Measurements from ENCODE around the gene PACRG.

The PACRG gene

DNA sequence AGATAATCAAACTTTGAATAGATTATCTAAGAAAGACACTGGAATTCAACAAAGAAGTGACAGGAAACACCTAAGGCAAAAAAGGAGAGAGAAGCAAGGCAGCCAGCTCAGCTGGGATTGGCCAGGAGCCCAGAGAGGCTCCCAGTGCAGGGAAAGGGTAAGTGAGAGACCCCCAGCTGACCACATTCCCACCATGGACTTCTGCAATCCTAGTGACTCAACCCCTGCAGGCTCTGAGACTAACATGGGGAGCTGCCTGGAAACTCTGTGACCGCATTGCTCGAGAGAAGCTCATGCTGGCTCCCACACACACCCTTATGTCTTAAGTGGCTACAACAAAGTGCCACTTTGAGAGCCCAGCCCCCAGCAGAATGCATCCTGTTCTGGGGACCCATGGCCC is 215.1 kb downstream of the PACRG start:
- peak; percentile 78 for DNase-seq
- H2BK5ac ChIP-seq (ENCODE audit: low read depth, low read length, poor library complexity, severe bottlenecking) = no peak overlapping the region
- no peak overlapping the region for H2BK15ac ChIP-seq (ENCODE audit: low read depth, poor library complexity, severe bottlenecking)
- no peak overlapping the region for H3K4me2 ChIP-seq (ENCODE audit: low read length, poor library complexity, severe bottlenecking)
- 91% methylated on average over 2 of the region's 2 CpGs for WGBS
- no peak overlapping the region for H2AFZ ChIP-seq (ENCODE audit: low read depth, low read length)
- H3K9me3 ChIP-seq (ENCODE audit: control insufficient read depth, low read length) = peaks cover 29% of the 10 kb centered on the region
- no peak overlapping the region for H3K23ac ChIP-seq (ENCODE audit: low read length in 2 of 2)
- no peak overlapping the region for H3K14ac ChIP-seq (ENCODE audit: low read length in 2 of 2)
- no peaks in the 10 kb centered on the region for H3K79me1 ChIP-seq (replicated peaks; ENCODE audit: low read length, poor library complexity, severe bottlenecking)
- no peaks in the 10 kb centered on the region for H3K36me3 ChIP-seq (ENCODE audit: control insufficient read depth in 1 of 2, insufficient read depth in 2 of 2, low read depth in 1 of 2, low read length in 2 of 2)
- no peak overlapping the region for H4K8ac ChIP-seq (ENCODE audit: low read length)
- no peak overlapping the region for H4K91ac ChIP-seq (ENCODE audit: low read length)
- H3K4me3 ChIP-seq (ENCODE audit: insufficient read depth in 1 of 2, low read depth in 1 of 2, low read length in 2 of 2) = no peak overlapping the region
- no peak overlapping the region for H2BK120ac ChIP-seq (ENCODE audit: low read depth, low read length)
- H3K4me1 ChIP-seq (ENCODE audit: control insufficient read depth, insufficient read depth, low read depth, low read length) = peaks cover 6% of the 10 kb centered on the region
- H3K27me3 ChIP-seq (ENCODE audit: control insufficient read depth in 1 of 2, insufficient read depth in 1 of 2, low read length in 2 of 2) = no peaks in the 10 kb centered on the region
- no peak overlapping the region for H2BK12ac ChIP-seq (ENCODE audit: low read length in 2 of 2)
- no peak overlapping the region for H2AK5ac ChIP-seq (ENCODE audit: low read length, severe bottlenecking)
- no peak overlapping the region for H3K4ac ChIP-seq (ENCODE audit: low read depth in 1 of 2, low read length in 2 of 2)
- H3K27ac ChIP-seq (ENCODE audit: low read length, poor library complexity, severe bottlenecking) = no peak overlapping the region
- no peak overlapping the region for H3K18ac ChIP-seq (ENCODE audit: low read depth in 1 of 2, low read length in 2 of 2)
- no peak overlapping the region for H3K9ac ChIP-seq (ENCODE audit: low read length)

DNA sequence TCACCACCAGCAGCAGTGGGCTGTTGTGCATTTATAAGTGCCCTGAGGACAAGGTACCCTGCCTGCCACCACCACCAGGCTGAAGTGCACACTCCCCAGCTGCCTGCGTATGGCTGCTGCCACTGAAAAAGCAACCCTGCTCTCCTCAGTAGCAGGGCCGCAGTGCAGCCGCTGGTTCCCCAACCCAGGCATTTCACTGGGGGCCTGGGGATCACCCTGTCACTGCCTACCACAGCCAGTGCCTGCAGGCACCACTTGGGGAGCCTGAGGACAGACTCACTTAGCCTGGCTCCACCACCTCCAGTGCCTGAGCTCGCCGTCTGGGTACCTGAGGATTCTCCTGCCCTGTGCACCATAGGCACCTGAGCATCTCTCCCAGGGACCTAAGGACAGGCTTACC is 215.6 kb downstream of the PACRG start:
- H4K8ac ChIP-seq (ENCODE audit: low read length) = no peak overlapping the region
- 74% methylated on average over 5 of the region's 5 CpGs for whole genome bisulfite sequencing
- H3K4ac ChIP-seq (ENCODE audit: low read depth in 1 of 2, low read length in 2 of 2) = no peak overlapping the region
- H2BK15ac ChIP-seq (ENCODE audit: low read depth, poor library complexity, severe bottlenecking) = no peak overlapping the region
- no peaks in the 10 kb centered on the region for H3K27me3 ChIP-seq (ENCODE audit: control insufficient read depth in 1 of 2, insufficient read depth in 1 of 2, low read length in 2 of 2)
- H2BK120ac ChIP-seq (ENCODE audit: low read depth, low read length) = no peak overlapping the region
- no peaks in the 10 kb centered on the region for H3K79me1 ChIP-seq (replicated peaks; ENCODE audit: low read length, poor library complexity, severe bottlenecking)
- H3K4me3 ChIP-seq (ENCODE audit: insufficient read depth in 1 of 2, low read depth in 1 of 2, low read length in 2 of 2) = no peak overlapping the region
- H3K36me3 ChIP-seq (ENCODE audit: control insufficient read depth in 1 of 2, insufficient read depth in 2 of 2, low read depth in 1 of 2, low read length in 2 of 2) = no peaks in the 10 kb centered on the region
- no peak overlapping the region for H3K9ac ChIP-seq (ENCODE audit: low read length)
- no peak overlapping the region for H3K4me2 ChIP-seq (ENCODE audit: low read length, poor library complexity, severe bottlenecking)
- no peak overlapping the region for H2AK5ac ChIP-seq (ENCODE audit: low read length, severe bottlenecking)
- DNase-seq = no peak
- H3K27ac ChIP-seq (ENCODE audit: low read length, poor library complexity, severe bottlenecking) = no peak overlapping the region
- H2BK12ac ChIP-seq (ENCODE audit: low read length in 2 of 2) = no peak overlapping the region
- H2BK5ac ChIP-seq (ENCODE audit: low read depth, low read length, poor library complexity, severe bottlenecking) = no peak overlapping the region
- peak overlapping the region; percentile 53 for H4K91ac ChIP-seq (ENCODE audit: low read length)
- peaks cover 29% of the 10 kb centered on the region for H3K9me3 ChIP-seq (ENCODE audit: control insufficient read depth, low read length)
- no peak overlapping the region for H3K14ac ChIP-seq (ENCODE audit: low read length in 2 of 2)
- H3K4me1 ChIP-seq (ENCODE audit: control insufficient read depth, insufficient read depth, low read depth, low read length) = peaks cover 6% of the 10 kb centered on the region
- no peak overlapping the region for H3K18ac ChIP-seq (ENCODE audit: low read depth in 1 of 2, low read length in 2 of 2)
- no peak overlapping the region for H2AFZ ChIP-seq (ENCODE audit: low read depth, low read length)
- H3K23ac ChIP-seq (ENCODE audit: low read length in 2 of 2) = no peak overlapping the region

DNA sequence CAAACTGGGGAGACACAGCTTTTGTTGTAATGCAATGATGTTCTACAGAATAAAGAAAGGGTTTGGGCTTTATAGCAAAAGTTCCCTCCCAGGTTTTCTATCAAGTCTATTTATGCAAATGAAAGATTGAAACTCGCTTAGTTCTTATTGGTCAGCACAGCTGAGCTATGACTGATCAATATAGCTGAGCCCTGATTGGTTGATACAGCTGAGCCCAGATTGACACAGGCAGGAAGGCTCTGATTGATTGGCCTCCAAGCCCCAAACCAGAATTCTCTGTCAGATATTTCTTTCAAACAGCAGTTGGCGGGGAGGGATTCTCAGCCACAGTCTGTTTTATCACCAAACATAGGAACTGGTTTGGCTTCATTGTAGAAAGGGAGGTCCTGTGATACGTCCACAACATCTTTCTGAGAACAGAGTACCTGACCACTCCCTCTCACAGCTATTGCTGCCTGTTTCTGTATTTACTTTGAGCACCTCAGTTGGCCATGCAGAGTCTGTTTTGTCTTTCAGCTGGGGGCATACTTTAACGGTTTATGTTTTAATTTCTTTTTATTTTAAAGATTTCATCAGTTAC is 223.5 kb downstream of the PACRG start:
- Histone ChIP-seq H3K36me3 (ENCODE audit: control insufficient read depth in 1 of 2, insufficient read depth in 2 of 2, low read depth in 1 of 2, low read length in 2 of 2) (no peaks in the 10 kb centered on the region), H3K4ac (ENCODE audit: low read depth in 1 of 2, low read length in 2 of 2) (no peak overlapping the region), H3K18ac (ENCODE audit: low read depth in 1 of 2, low read length in 2 of 2) (no peak overlapping the region), H3K23ac (ENCODE audit: low read length in 2 of 2) (no peak overlapping the region), H3K14ac (ENCODE audit: low read length in 2 of 2) (no peak overlapping the region), H2BK15ac (ENCODE audit: low read depth, poor library complexity, severe bottlenecking) (no peak overlapping the region), H4K8ac (ENCODE audit: low read length) (no peak overlapping the region), H2BK5ac (ENCODE audit: low read depth, low read length, poor library complexity, severe bottlenecking) (no peak overlapping the region), H3K27ac (ENCODE audit: low read length, poor library complexity, severe bottlenecking) (no peak overlapping the region), H2AFZ (ENCODE audit: low read depth, low read length) (no peak overlapping the region), H3K9me3 (ENCODE audit: control insufficient read depth, low read length) (peaks cover 3% of the 10 kb centered on the region), H2BK120ac (ENCODE audit: low read depth, low read length) (no peak overlapping the region), H3K4me3 (ENCODE audit: insufficient read depth in 1 of 2, low read depth in 1 of 2, low read length in 2 of 2) (no peak overlapping the region), H3K4me1 (ENCODE audit: control insufficient read depth, insufficient read depth, low read depth, low read length) (no peaks in the 10 kb centered on the region), H2AK5ac (ENCODE audit: low read length, severe bottlenecking) (no peak overlapping the region), H2BK12ac (ENCODE audit: low read length in 2 of 2) (no peak overlapping the region), H4K91ac (ENCODE audit: low read length) (no peak overlapping the region), H3K4me2 (ENCODE audit: low read length, poor library complexity, severe bottlenecking) (no peak overlapping the region), H3K79me1 (replicated peaks; ENCODE audit: low read length, poor library complexity, severe bottlenecking) (no peaks in the 10 kb centered on the region), H3K27me3 (ENCODE audit: control insufficient read depth in 1 of 2, insufficient read depth in 1 of 2, low read length in 2 of 2) (no peaks in the 10 kb centered on the region), H3K9ac (ENCODE audit: low read length) (no peak overlapping the region)
- no peak for DNase-seq
- WGBS = 92% methylated on average over 3 of the region's 4 CpGs

DNA sequence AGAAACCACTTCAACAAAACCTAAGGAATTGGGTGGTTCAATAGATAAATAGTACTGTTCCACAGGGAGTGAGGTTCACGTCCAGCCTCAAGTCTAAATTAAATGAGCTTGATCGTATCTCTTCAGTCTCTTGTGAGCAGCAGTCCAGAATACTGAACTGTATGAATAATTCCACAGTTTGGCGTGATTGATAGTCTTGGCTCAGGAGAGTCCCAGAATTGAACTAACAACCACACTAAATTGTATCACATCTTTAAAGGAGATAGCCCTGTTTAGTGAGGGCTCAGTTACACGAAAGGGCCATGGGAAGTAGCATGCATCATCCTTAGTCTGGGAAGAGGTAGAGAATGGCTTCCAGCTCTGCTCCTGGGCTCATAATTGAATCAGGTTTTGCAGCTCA is 224.6 kb downstream of the PACRG start:
- H4K8ac ChIP-seq (ENCODE audit: low read length) = no peak overlapping the region
- H3K23ac ChIP-seq (ENCODE audit: low read length in 2 of 2) = no peak overlapping the region
- no peak overlapping the region for H4K91ac ChIP-seq (ENCODE audit: low read length)
- no peak overlapping the region for H2BK15ac ChIP-seq (ENCODE audit: low read depth, poor library complexity, severe bottlenecking)
- H3K4ac ChIP-seq (ENCODE audit: low read depth in 1 of 2, low read length in 2 of 2) = no peak overlapping the region
- H3K9me3 ChIP-seq (ENCODE audit: control insufficient read depth, low read length) = no peaks in the 10 kb centered on the region
- no peak overlapping the region for H3K18ac ChIP-seq (ENCODE audit: low read depth in 1 of 2, low read length in 2 of 2)
- no peak for DNase-seq
- no peaks in the 10 kb centered on the region for H3K27me3 ChIP-seq (ENCODE audit: control insufficient read depth in 1 of 2, insufficient read depth in 1 of 2, low read length in 2 of 2)
- no peak overlapping the region for H3K27ac ChIP-seq (ENCODE audit: low read length, poor library complexity, severe bottlenecking)
- H3K4me2 ChIP-seq (ENCODE audit: low read length, poor library complexity, severe bottlenecking) = no peak overlapping the region
- H2BK5ac ChIP-seq (ENCODE audit: low read depth, low read length, poor library complexity, severe bottlenecking) = no peak overlapping the region
- WGBS = 98% methylated on average over 4 of the region's 4 CpGs
- H3K79me1 ChIP-seq (replicated peaks; ENCODE audit: low read length, poor library complexity, severe bottlenecking) = no peaks in the 10 kb centered on the region
- no peaks in the 10 kb centered on the region for H3K36me3 ChIP-seq (ENCODE audit: control insufficient read depth in 1 of 2, insufficient read depth in 2 of 2, low read depth in 1 of 2, low read length in 2 of 2)
- no peaks in the 10 kb centered on the region for H3K4me1 ChIP-seq (ENCODE audit: control insufficient read depth, insufficient read depth, low read depth, low read length)
- H2BK12ac ChIP-seq (ENCODE audit: low read length in 2 of 2) = no peak overlapping the region
- H3K9ac ChIP-seq (ENCODE audit: low read length) = no peak overlapping the region
- H2AK5ac ChIP-seq (ENCODE audit: low read length, severe bottlenecking) = no peak overlapping the region
- no peak overlapping the region for H2BK120ac ChIP-seq (ENCODE audit: low read depth, low read length)
- H3K4me3 ChIP-seq (ENCODE audit: insufficient read depth in 1 of 2, low read depth in 1 of 2, low read length in 2 of 2) = no peak overlapping the region
- H3K14ac ChIP-seq (ENCODE audit: low read length in 2 of 2) = no peak overlapping the region
- no peak overlapping the region for H2AFZ ChIP-seq (ENCODE audit: low read depth, low read length)
